ENCODE measurements around the gene DIS3L2.
"Not testable (repeated sequence)": the region's sequence is repeated elsewhere in the genome, so short reads cannot be mapped to it uniquely, and the experiment has no call there.

DIS3L2 gene

DNA sequence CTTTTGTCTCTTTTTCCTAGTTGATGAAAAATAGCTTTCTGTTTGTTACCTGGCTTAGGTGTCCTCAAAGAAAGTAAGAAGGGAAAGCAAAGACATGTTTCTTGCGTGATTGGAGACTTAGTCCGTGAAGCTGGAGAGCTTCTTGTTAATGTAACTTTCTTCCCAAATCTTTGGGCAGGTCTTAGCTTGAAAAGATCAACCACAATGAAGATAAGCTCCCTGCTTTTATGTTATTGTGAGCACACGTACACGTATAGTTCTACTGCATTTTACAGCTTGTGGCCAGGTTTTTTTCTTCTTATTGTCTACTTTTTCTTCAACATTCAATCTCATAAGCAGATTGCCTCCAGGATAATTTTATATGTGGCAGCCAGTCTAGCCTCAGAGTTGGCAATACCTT lies 99.8 kb downstream of the DIS3L2 start:
- DNase-seq, result no peak

DNA sequence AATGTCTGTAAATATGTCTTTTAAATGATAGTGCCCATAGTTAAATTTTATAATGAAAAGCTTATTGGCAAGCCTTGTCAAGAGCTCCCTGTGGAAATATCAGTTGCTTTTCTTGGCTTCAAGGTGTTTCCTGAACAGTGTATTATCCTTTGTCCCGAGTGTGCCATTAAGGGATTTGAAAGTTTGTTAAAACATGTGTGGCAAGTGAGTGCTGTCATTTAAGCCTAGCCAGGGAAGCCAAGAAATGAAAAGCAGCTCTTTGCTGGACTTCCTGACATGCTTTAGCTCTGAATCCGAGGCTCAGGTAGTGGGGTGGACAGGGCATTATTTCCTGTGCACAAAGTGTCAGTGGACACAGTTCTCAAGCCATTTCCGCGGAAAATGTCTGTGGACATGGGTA lies 111.5 kb downstream of the DIS3L2 start:
- DNase-seq, result no peak

DNA sequence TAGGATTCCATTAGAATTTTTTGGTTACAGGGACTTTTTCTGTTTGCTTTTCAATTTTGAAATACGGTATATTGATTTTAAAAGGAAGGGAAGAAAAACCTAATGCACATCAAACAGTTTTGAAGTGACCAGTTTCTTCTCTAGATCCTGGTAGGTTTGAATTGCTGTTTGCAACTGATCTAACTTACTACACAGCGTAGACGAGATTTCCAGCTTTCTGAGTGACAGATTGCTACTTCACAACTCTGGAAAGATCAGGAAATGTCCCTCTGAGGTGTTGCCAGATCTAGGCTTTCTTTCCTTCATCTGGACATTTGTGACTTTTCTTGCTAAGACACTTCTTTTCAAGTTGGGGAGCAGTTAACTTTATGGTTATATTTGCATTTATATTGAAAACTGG lies 112.2 kb downstream of the DIS3L2 start:
- no peak for DNase-seq

DNA sequence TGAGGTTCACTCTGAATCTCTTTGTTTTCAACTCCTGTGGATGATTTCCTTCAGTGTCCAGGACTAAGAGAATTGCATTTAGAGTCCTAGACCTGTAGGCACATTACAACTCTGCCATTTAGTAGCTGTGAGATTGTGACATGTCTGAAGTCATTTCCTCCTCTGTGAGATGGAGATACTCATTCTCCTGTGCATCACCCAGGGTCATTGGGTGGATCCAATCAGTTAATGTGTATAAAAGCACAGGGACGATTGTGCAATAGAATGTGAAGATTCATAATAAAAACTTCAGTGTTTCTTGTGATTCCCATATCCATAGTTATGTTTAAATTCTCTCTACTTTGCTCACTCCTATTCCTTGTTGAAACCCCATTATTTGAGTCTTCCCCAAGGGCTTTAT lies 113.6 kb downstream of the DIS3L2 start:
- no peak for DNase-seq

DNA sequence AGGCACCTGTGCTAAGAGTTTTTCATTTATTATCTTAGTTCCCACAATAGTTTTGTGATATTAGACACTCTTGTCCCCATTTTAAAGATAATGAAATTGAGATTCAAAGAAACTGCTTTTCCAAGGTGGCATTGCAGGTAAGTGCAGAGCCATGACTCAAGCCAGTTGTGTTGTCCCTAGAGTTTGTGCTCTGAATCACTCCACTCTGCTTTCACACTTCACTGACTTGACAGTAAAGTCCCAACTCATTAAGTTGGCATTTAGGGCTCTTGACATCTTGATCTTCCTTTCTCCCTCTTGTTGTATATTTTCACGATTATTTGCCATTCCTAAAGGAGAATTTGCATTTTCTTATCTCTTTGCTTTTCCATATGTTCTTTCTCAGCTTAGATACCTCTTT lies 114.3 kb downstream of the DIS3L2 start:
- no peak for DNase-seq

DNA sequence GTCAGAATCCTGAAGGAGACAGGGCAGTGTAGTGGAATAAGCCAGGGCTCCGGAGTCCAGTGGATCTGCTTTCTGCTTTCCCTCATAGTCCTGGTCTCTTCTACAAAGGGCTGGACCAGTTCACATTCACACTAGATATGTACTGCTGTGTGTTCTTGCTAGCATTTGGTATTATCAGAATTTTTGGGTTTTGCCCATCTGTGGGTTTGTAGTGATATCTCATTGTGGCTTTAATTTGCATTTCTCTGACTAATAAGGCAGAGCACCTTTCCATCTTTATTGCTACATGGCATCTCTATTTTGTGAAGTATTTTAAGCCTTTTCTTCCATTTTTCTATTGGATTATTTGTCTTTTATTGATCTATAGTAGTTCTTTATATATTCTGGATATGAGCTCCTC lies 114.8 kb downstream of the DIS3L2 start:
- no peak for DNase-seq

DNA sequence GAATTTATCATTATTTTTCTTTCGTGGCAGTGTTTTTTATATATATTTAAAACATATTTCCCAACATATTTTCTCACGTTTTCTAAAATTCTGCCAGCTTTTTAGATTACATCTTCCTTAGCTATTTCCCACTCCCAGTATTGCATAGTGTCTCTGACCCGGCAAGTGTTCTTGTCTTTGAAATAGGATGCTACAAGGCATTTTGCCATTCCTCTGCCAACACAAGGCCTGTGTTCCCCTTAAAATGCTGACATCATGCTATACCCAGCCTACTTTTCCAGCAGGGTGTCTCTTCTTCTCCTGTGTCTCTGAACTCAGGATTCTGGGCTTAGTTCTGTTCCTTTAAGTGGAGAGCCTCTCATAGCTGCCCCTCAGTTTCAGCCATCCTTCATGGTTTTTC lies 115.2 kb downstream of the DIS3L2 start:
- DNase-seq, result no peak

DNA sequence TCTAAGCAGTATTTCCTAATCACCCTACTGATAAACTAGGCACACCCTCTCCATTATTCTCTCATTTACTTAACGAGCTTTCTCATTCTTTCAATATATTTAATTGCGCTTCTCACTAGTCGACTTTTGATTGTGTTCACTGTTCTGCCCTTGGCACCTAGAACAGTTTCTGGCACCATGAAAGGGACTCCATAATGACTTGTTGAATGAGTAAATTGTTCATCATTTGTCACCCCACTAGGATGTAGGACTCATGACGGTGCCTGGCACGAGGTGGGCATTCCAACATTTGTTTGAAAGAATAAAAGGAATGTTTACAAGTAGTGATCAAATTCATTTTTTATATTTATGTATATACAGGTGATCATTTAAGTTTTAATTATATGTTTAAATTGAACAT lies 123.7 kb downstream of the DIS3L2 start:
- no peak for DNase-seq

DNA sequence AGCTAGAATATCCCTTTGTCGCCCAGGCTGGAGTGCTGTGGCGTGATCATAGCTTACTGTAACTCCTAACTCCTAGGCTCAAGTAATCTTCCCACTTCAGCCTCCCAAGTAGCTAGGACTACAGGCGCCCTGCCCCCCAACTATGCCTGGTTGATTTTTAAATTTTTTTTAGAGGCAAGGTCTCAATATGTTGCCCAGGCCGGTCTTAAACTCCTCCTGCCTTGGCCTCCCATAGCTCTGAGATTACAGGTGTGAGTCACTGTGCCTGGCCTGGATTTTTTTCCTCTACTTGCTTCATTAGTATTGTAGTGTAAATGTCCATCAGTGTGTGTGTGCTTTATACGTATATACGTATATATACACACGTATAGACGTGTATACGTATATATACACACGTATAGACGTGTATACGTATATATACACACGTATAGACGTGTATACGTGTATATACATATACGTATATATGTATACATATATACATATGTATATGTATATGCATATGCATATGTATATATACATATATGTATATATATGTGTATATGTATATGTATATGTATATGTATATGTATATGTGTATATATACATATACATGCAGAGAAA lies 124.4 kb downstream of the DIS3L2 start:
- DNase-seq, result no peak

DNA sequence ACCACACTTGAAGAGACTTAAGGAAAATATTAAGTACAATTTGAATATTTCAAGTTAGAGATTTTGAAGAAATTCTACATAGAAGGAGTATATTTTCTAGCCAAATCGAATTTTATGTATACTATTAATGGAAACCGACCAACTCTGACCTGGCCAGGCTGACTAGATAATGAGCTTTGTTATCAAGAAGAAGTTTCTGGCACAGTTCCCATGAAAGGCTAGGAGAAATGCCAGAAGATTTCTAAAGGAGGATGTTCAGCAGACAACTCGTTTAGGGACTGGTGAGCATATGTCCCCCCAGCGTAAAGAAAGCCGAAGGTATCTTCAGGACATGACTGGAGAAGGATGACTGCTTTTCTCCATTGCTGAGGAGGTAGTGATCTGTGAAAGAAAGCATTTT lies 127.3 kb downstream of the DIS3L2 start:
- DNase-seq, result no peak

DNA sequence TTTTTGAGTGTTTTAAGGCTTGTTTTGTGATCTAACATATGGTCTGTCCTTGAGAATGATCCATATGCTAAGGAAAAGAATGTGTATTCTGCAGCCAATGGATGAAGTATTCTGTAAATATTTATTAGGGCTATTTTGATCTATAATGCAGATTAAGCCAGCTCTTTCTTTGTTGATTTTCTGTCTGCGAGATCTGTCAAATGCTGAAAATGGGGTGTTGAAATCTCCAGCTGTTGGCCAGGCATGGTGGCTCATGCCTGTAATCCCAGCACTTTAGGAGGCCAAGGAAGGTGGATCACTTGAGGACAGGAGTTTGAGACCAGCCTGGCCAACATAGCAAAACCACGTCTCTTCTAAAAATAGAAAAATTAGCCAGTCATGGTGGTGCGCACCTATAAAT lies 132.7 kb downstream of the DIS3L2 start:
- DNase-seq, result no peak

DNA sequence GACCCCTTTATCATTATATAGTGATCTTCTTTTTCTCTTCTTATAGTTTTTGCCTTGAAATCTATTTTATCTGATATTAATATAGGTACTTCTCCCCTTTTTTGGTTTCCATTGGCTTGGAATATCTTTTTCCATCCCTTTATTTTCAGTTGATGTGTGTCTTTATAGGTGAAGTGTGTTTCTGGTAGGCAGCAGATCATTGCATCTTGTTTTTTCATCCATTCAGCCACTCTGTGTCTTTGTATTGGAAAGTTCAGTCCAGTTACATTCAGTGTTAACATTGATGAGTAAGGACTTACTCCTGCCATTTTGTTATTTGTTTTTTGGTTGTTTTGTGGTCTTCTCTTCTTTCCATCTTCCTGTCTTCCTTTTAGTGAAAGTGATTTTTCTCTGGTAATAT lies 133.4 kb downstream of the DIS3L2 start:
- no peak for DNase-seq

DNA sequence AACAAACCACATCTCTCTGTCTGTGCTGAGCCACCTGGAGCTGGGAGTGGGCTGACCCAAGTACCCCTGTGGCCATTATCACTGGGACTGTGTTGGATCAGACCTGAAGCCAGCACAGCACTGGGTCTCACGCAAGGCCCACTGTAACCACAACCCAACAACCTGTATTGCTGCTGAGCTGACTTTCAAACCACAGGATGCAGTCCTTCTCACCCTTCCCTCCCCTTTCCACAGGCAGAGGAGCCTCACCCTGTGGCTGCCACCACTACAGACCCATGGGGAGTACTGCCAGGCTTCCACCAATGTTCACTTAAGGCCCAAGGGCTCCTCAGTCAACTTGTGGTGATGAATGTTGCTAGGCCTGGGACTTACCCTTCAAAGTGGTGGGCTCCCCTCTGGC lies 135.7 kb downstream of the DIS3L2 start:
- DNase-seq, result no peak

DNA sequence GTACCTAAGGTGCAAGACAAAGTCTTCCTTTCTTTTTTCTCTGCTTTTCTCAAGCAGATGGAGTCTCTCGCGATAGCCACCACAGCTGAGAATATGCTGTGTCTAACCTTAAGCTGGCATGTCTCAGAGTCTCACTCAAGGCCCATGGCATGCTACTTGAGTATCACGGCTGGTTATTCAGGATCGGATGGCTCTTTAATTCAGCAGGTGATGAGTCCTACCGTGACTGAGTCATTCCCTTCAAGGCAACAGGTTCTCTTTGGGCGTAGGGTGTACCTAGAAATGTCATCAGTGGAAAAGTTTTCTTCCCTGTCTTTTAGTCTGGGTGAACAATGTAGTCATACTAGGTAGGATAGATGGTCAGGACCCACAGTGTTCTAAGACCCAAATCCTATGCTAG lies 136.2 kb downstream of the DIS3L2 start:
- DNase-seq, result no peak

DNA sequence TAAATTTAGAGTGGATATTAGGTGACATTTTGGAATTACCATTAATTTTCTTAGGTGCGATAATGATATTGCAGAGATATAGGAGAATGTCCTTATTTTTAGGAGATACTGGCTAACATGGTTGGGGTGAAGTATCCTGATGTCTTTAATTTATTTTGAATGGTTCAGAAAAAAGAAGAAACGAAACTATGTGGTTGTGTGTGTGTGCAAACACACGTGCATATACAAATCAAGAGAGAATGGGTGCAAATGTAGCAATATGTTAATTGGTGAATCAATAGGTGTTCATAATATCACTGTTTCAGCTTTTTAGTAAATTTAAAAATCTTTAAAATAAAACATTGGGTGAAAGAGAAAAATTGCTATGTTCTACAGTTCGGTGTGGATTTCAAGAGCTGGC lies 140.9 kb downstream of the DIS3L2 start:
- no peak for DNase-seq

DNA sequence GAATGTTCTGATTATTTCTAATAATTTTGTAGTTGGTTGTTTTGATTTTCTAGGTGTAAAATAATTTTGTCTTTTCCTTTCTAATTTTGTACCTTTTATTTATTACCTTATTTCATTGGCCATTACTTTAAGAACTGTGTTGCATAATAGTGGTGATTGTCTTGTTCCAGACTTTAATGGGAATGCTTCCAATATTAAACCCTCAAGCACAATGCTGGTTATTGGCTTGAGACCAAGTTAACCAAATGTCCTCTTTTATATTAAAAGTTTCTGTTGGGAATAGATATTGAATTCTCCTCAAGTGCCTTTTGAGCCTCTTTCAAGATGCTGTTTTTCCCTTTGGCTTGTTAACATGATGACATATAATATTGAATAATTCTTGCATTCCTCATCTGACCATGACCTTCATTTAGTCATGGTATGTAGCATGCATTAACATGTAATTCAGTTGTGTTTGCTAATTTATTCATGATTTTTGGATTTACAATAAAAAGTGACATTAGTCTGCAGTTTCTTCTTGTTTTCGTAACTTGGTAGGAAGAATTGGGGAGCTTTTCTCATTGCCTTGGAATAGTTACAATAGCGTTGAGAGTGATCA lies 141.7 kb downstream of the DIS3L2 start:
- DNase-seq, result no peak

DNA sequence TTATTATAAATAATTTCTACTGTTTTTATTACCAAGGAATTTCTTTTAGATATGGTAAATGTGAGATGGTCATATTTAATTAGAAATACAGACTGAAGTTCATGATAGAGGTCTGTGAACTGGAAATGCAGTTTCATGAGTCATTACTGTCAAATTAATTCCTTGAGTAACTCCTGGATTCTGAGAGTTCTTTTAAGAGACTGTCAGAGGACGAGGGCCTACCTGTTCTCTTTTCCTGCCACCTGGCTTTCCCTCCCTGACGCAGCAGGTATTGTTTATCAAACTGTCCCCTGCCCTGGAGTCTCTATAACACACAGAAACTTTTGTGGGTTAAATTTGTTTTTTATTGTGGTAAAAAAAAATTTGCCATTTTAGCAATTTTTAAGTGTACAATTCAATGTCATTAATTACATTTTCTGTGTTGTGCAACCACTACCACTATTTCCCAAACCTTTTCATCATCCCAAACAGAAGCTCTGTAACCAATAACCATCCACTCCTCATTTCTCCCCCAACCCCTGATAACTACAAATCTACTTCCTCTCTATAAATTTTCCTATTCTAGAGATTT lies 142.6 kb downstream of the DIS3L2 start:
- DNase-seq, result no peak

DNA sequence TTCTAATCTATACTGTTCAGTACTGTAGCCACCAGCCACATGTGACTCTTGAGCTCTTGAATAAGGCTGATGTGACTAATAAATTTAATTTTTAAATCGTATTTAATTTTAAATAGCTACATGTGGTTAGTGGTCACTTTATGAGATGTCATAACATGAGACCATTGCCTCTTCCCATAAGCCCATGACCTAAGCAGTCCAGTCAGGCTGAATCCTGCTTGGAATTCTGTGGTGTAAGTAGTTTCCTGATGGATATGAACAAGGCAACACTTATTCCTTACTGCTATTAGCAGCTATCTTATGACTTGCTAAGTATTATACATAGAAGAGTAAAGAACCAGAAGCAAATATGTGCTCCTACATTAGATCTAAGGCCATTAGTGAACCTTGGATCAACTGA lies 150.0 kb downstream of the DIS3L2 start:
- no peak for DNase-seq

DNA sequence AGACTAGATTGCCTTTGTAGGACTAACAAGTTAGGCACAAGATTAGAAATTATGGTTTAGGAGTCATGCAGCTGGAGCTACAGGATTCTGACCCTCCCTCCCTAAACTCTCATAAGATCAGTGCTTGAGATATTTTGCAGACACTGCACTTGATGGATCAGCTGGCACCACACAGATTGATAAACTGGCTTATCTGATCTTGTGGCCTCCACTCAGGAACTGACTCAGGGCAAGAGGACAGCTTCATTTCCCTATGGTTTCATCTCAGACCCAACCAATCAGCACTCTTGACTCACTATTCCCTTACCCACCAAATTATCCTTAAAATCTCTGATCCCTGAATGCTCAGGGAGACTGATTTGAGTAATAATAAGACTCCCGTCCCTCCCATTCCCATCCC lies 152.3 kb downstream of the DIS3L2 start:
- no peak for DNase-seq

DNA sequence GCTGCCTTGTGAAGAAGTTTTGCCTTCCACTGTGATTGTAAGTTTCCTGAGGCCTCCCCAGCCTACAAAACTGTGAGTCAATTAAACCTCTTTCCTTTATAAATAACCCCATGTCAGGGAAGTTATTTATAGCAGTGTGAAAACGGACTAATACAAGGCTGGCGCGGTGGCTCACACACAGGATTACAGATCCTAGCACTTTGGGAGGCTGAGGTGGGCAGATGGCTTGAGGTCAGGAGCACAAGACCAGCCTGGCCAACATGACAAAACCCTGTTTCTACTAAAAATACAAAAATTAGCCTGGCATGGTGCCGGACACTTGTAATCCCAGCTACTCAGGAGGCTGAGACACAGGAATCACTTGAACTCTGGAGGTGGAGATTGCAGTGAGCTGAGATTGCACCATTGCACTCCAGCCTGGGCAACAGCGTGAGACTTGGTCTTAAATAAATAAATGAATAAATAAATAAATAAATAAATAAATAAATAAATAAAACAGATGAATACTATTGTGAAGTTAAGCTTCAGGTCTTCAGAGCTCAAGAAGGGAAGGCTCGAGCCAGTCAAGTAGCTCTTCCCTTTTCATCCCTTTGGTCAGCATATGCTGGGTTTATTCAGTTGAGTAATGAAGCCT lies 154.3 kb downstream of the DIS3L2 start:
- DNase-seq, result not testable (repeated sequence)

DNA sequence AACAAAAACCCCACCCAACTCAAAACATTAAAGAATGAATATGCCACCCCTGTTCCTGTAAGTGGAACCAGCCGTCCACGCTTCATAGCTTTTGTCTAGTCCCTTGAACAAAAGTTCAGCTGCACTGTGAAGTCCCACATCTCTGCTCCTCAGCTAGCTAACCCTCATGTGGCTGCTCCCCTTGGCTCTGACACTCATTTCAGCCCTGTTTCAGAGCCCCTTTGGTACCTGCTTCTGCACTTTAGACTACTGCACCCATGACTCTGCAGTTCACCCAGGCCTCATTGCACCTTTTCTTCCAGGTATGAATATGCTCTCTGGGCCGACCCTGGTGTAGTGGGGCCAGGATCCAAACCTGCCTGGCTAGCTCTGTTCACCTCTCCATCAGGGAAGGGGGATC lies 155.3 kb downstream of the DIS3L2 start:
- no peak for DNase-seq

DNA sequence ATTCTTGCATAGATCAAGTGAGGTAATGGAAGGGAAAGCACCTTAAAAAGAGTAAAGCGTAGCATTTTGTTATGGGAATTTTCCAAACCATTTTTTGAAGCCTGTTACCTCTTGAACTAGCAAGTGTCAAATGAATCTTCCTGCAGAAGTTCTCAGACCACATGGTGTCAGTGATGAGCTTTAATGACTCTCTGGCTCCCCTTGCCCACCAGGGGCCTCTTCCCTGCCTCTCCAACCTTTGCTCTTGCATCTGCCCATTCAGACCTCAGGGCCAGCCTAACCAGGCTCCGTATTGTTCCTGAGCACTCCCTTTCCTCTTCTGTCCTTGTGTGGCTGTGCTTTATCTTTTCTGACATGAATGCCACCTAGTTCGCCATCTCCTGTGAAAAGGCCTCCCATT lies 155.9 kb downstream of the DIS3L2 start:
- DNase-seq, result no peak

DNA sequence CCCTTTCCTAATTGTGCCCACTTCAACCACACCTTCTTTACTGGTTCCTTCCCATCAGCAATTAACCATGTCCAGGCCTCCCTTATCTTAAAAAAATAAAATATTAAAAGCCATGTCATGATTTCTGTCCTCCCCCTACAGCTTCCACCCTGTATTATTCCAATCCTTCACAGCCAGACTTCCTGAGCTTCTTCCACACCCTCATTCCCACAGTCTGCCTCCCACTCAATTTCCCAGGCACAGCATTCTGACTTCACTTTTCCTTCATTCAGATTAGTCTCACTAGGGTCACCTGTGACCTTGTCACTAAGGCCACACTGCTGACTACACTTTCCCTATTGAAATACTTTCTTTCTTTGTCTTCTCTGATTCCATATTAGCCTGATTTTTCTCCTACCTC lies 159.4 kb downstream of the DIS3L2 start:
- no peak for DNase-seq

DNA sequence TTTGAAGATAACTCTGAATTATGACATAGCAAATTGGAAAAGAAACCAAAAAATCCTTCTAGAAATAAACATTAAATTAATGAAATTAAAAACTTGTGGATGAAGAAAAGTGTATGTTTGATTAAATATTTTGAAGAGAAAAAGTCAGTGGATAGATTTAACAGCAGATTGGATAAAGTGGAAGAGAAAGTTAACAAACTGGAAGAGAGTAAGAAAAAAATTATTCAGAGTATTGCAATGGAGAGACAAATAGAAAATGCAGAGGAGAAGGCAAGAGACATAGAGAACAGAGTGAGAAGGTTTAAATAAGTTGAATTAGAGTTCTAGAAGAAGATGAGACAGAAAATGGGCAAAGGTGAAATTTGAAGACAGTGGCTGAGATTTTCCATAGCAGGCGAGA lies 162.8 kb downstream of the DIS3L2 start:
- no peak for DNase-seq

Measured in DMS 273 treated with DMSO at 0.1 percent for 48 hours (cell line).